Stimulated activated CD8-positive, alpha-beta memory T cell treated with anti-CD3 and anti-CD28 coated beads, Interleukin-12 subunit alpha, Interleukin-12 subunit beta, amount 100 ng/mL, for 4 hours (primary cell): ENCODE measurements around the gene OR2H1.

ENCODE experiments used
- DNase-seq: peaks from one replicate; pipeline ENCODE4 v3.0.0-alpha.2; 2020; ENCODE audit warnings: low read depth

Gene OR2H1

DNA sequence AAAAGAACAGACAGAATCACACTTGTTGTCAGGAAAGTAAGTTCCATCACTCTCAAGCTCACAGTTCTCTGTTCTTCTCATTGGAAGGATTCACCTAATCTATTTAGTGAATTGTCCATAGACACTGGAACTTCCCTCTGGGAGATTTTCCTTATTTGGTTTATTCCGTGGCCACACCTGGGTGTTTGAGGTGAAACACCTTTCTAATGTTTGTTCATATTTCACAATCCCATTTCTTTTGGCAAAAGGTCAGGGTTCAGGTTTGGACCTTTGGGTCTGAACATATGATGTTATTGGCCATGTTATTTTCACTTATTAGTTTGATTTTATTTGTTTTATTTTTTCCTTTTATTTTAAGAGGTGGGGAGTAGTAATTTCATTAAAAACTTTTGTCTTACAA is 26.8 kb downstream of the OR2H1 start:
- DNase-seq, result no peak

DNA sequence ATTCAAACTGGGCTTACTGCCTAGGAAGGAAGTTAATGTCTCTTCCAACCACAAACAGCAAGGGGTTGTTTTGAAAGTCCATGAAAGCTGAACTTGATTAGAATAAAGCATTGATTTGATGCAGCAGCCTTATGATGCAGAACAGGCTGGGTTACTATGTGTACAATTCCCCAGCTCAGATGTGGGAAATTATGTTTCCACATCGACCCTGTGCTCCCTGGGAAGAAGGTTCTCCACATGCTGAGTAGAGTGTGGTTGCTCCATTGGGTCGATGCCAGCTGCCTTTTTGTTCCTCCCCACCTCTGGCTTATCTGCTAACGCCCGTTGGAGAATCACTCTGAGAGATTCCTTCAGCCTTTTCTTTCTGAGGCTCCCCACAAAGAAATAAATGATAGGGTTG is 29.6 kb downstream of the OR2H1 start:
- DNase-seq, result no peak

DNA sequence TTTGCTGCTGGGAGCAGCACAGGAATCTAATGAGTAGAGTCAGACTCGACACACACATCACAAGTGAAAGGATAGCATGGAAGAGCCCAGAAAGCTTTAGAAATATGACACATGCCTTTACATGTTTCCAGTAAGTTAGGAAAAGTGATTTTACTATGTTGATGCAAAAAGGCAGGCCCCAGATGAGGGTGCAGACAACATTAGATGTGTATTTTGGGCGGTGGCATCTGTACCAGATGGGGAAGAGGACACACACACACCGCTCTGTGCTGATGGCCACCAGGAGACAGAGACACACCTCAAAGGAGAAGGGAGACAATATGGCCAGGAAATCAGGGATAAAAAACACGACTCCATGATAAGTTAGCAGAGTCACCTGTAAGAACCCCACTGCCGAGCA is 30.2 kb downstream of the OR2H1 start:
- DNase-seq, result no peak

DNA sequence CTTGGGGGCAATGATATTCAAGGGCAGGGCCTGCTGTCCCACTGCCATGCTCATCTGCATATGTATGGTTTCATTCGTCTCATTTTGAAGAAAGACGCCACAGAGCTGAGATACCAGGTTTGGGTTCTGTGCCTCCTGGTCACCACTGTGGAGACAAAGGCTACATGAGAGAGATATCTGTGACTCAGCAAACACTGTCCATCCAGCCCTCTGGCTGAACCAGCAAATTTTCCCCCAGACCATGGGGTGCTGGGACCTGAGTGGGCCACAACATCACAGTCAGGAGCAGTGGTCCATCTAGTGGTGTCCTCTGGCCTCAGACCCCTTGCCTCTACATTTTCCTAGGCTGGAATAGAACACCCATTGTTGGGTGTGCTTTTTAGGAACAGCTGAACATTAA is 30.7 kb downstream of the OR2H1 start, which contains the start of gene MAS1L:
TSS of gene MAS1L (minus strand) at position 297 of the 400 bp plus-strand sequence. CDS start at position 243, 54 bp downstream.
- no peak for DNase-seq

DNA sequence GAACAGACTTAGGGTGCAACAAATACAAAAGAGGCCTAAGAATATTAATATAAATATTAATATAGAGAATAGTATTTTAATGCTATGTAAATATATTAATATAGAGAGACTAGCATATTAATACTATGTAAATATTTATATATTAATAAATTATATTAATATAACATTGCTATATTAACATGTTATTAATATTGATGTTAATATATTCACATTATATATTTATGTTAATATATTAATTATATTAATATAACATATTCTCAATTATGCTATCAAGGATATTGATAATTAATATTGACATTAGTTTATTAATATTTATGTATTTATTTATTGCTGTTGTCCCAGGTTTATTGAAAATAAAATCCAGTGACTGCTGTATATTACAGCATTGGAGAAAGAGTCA is 31.9 kb downstream of the OR2H1 start:
- no peak for DNase-seq

DNA sequence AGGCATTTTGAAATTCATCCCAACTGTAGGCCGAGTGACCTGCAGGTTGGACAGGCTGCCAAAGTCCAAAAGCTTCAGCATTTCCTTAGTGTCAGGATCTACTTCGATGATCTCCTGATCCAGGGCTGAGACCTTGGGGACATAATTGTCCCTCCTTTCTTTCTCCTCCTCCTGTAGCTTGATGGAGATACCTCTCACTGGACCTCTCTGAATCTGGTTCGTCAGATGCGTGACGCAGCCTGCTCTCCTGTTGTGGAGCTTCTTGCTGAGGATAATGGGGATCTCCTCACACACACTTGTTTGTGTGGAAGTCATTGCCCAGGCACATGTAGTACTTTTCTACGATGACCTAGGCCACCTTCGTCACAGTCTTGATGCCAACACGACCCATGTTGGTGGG is 32.3 kb downstream of the OR2H1 start:
- no peak for DNase-seq

DNA sequence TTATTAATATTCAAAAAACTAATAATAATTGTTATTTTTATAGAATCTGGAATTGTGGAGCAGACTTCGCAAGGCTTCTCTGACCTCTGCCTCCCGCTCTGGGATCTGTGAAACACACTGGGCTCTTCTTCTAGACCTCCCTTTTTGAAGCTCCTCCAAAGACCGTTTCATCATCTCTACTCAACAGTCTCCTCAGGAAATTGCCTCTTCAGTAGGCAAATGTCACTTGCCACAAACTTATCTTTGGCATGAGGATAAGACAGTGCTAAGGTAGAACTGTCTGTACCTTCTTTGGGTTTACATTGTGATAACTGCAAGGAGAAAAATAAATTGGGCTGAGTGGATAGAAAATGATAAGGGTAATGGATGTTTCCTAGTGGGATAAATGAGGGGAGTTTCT is 33.1 kb downstream of the OR2H1 start:
- no peak for DNase-seq

DNA sequence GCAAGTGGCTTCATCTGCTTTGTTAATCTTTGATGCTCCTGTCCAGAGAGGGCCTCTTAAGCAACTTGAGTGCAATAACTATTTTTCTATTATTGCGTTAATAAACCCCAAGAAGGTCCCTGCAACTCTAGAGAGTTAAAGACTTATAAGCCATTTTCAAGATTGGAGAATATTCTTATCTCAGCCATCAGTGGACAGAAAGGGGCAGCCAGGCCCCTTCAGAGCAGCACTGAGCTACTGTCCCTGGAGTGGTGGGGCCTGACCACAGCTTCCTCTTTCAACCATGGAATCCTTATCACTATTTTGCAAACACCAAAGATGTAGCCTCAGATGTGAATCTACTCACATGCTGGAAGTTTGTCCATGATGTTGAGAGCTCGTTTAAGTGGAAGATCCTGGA is 33.6 kb downstream of the OR2H1 start:
- DNase-seq, result no peak

DNA sequence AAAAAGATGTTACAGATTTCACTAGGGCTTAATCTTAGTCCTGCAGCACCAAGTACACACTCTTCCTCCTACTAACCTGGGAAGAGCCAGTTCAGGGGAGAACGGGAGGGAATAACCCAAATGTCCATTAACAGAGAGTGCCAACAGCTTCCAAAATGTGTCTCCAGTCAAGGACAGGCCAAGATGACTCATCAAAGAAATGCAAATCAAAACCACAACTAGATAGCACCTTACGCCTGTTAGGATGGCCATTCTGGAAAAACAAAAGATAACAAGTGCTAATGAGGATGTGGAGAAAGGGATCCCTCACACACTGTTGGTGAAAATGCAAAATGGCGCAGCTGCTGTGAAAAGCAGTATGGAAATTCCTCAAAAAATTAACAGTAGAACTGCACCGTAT is 34.6 kb downstream of the OR2H1 start:
- DNase-seq, result no peak

DNA sequence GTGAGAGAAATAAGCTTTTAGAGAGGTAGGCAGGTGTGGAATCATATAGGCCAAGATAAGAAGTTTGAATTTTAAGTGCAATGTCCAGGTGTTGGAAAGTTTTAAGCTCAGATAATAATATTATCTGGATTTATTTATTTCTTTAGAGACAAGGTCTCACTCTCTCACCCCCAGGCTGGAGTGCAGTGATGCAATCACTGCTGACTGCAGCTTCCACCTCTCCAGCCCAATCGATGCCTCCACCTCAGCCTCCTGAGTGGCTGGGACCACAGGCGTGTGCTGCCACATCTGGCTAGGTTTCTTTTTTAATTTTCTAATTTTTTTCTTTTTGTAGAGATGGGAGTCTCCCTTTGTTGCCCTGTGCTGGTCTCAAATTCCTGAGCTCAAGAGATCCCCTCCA is 36.3 kb downstream of the OR2H1 start:
- no peak for DNase-seq

DNA sequence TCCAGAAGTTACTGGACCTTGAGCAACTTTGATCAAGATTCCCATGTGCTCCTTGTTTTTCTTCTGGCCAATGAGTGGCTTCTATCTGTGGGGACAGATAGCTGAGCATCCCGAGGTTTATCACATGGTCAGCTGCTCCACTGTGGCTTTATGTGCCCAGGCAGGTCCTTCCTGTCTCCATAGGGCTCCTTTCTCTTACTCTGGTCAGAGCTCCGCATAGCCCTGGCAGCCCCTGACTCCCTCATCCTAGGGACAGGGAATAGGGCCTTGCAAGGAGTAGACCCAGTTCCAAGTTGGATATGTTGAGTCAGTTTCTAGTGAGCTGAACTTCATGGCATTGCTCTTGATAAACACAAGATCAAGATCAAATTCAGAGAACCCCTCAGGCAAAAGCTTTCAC is 37.2 kb downstream of the OR2H1 start:
- DNase-seq, result no peak

DNA sequence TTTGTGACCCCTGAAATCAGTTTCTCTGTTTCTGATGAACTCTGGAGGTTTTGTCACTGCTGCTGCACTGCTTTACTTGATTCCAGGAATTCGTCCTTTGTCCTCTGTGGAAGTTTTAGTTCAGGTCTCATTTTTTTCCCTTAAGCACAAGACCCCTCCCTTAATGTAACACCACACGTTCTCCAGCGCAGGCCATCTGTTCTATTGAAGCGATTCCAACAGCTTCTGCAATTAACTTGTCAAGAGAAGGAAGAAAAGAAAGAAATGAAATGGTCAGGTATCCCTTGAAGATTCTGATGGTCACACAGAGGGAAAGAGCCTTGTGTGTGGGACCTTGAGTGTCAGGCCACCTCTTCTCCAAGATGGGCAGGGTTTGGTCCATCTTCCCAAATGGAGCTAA is 38.6 kb downstream of the OR2H1 start:
- no peak for DNase-seq

DNA sequence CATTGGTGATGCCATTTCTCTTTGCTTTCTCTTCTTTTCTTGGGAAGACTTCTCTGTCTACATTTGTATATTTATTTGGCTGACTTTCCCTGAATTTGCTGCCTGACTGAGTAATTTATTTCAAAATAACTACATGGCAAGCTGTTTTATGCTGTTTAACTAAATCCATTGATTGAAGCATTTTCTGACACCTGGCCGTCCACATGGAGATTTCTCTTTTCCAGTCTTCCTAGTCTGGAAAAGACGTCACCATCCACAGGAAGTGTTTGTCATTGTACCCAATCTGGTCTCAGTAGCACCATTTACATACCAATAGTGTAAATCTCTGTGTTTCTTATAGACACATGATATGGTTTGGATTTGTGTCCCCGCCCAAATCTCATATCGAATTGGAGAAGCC is 40.0 kb downstream of the OR2H1 start:
- no peak for DNase-seq

DNA sequence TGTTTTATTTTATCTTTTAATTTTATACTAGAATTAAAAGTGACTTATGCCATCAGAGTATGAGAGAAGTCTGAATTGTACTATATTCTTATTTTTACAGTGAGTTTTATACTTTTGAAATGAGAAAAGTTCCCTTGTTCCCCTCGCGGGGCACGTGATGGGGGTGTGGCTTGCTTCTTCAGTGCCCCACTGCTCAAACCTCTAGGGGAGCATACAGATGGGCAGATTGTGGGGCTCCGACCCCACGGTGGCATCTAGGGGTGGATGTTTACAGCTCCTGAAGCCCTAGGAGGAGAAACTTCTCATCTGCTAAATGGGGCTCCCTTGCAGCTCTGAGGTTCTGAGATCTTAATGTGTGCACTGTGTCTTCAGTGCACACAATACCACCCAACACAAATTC is 42.7 kb downstream of the OR2H1 start:
- DNase-seq, result no peak

DNA sequence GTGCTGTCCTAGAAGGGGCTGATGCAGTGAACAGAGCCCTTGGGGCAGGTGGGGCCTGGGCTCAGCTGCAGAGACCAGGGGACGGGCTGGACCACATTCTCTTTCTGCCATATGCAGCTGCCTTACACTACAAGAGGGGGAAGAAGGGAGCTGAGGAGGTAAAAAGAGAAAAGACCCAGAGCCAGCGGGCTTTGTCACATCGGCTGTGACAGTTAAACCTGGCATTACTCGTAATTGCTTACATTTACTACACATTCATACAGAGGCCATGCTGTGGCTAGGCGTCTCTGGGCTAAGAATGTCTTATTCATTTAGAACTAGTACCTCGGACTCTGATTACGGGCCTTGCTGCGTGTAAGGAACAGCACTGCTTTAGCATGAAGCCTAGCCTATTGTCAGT is 43.6 kb downstream of the OR2H1 start:
- no peak for DNase-seq

DNA sequence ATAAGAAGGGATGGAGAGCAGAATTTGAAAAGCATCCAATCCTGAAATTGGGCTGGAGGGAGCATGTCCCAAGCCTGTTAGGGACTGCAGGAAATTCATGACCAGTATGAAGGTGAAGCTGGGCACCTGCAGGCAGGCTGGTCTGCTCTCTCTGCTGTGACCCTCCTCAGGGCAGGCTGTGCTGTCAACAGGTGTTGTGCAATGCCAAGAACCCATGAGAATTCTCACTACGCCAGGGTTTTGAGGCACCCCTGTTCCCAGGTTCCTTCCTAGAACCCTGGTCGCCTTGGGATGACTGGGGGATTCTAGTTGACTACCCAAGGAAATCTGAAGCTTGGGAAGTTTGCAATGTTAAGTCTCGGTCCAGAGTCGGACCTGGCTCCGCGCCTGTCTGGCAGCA is 44.2 kb downstream of the OR2H1 start:
- no peak for DNase-seq

DNA sequence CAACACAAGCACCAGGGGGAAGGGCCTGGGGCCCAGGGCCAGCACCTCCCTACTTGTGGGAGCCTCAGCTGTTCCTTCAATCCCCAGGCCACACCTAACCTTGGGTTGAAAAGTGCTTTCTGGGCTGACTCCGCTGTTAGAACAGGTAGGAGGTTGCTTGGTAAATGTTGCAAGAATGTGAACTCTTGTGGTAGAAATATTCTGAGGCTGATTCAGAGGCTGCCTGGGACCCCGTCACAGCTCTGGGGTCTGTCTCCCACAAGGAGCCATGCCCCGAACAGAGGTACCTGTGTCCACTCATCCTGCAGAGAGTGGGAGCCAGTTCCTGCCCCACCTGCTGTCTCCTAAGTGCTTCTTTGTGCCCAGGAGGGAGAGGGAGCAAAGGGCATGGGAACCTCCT is 45.2 kb downstream of the OR2H1 start:
- DNase-seq, result no peak

DNA sequence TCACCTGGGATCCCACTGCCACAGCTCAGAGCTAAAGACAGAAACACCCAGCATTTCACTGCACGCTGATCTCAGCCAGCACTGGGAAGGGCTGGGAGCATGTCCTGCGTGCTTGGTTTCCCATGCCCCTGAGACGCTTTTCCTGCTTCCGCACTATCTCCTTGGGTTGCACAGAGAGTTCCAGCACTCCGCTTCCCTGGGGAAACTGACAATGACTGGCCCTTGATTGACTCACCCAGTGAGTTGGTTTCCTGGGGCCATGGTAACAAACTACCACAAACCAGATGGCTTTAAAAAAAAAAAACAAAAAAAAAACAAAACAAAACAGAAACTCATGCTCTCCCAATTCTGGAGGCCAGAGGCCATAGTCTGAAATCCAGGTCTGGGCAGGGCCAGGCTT is 45.6 kb downstream of the OR2H1 start:
- DNase-seq, result no peak

DNA sequence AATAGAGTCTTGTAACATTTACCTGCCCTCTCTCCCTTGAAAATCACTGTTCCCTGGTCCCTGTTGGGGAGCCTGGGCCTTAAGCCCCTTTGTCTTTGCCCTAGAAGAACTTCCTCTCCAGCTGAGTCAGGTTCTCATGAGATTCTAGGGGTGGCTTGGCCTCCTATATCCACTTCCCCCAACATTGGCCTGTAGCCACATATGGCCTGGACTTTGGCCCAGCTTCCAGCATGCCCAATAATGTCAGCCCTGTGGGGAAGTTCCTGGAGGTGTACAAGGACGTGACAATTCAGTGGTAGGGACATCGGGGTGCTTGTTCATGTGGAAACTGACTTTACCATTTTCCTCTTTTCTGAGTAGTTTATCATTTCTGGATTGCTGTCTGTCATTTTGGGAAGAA is 48.0 kb downstream of the OR2H1 start:
- no peak for DNase-seq

DNA sequence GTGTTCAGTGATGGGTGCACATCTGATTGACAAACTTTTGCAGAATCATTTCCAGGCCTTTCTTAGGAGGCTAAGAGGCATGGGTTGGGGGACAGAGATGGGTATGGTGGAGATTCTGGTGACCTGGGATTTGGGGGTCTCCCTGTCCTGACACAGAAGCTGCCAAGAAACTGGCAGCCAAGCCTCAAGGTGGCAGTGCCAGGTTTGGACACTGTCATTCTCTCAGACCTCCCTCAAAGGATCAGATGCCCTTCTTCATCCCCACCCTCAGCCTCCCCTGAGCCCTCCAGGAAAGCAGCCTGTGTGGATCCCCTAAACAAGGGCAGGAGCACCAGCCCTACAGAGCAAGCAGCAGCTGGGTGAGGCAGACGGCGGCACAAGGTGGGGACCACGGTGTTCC is 48.9 kb downstream of the OR2H1 start:
- DNase-seq, result no peak

DNA sequence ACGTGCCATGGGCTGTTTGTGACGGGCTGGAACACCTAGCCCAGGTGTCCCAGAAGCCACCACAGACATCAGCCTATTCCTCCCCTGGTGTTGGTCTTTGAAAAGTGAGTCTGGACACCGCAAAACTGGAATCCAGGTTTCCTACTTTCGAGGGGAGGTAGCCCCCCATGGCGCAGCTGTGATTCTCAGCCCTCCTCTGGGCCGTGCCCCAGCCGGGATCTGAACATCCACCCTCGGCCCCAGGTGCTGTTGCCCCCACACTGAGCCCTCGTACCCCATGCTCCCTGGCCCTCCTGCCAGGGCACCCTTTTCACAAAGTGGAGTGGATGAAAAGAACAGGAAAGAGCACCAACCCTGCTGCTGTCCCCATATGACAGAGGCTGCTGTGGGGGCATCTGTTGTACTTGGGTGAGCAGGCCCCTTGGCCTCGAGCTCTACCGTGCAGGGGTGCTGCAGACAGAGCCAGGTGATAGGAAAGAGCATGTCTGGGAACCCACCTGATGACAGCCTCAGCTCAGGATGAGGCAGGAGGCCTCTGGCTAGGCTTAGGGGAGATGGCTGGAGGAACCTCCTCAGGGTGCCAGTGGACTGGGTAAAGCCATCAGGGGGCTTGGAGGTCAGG is 49.6 kb downstream of the OR2H1 start:
- no peak for DNase-seq

DNA sequence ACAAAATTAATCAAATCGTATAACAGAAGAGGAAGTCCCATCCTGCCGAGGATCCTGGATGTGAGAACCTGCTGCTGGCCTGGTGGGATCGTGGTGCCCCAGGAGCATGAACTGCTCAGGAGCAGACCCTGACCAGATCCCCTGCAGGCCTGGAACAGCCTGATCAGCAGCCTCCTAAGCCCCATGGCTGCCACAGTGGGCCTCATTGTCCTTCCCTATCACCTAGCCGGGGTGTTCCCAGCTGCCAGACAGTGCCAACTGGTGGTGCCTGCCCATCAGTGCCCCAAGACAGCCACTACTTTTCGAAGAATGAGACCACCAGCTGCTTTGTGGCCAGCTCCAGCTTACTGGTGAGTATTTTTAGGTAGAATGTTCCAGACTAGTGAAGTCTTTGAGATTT is 50.4 kb downstream of the OR2H1 start:
- no peak for DNase-seq

DNA sequence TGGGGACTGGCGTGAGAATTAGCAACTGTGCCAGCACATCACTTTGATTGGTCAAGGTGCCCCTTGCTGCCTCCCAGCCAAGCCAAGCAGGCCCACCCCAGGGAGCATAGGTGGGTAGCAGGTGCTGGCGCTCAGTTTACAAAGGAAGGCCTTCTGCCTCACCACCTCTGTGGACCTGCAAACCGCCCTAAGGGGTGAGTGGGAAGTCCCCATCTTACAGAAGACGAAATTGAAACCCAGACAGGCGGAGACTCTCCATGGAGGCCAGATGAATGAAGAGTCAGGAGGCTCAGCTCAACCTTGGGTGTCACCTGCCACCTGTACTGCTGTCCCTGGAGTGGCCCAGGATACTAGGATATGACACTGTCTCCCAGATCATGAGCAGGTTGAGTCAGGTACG is 52.3 kb downstream of the OR2H1 start:
- no peak for DNase-seq

DNA sequence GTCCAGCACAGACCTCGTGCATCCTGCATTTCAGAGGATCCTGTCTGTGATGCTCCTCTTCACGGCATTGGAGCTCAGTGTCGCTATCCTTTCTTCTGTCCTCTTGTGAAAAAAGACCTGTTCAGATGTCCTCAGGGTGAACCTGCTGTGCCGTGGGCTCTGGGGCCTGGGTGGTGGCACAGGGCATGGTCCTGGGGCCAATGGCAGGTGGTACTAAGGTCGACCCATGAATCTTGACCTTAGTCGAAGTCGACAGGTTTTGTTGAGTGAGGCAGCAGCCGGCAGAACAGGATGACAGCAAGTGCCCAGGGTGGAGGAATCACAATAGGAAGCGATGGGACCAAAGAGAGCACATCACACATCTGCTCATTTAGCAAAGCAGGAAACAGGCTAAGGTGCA is 52.8 kb downstream of the OR2H1 start:
- no peak for DNase-seq

DNA sequence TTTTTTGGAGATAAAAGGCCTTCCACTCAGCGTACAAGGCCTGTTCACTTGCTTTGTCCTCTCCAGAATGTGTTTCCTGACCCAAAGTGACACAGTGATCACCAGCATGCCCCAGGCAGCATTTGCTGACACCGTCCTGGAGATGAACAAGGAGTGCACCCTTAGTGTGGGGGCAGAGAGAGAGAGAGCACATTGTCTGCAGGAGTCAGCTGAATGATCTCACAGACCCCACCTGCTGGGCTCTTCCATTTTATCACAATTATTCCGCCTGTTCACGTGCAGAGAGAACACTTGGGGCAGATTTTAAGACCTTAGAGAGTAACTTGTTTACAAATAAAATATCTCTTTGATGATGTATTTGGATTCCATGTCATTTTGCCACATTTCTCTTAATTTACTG is 53.2 kb downstream of the OR2H1 start:
- no peak for DNase-seq
